ENCODE data around the gene PAQR3.
A peak's percentile ranks its signal among the peaks of the same experiment; 100 is the strongest.

The PAQR3 gene

DNA sequence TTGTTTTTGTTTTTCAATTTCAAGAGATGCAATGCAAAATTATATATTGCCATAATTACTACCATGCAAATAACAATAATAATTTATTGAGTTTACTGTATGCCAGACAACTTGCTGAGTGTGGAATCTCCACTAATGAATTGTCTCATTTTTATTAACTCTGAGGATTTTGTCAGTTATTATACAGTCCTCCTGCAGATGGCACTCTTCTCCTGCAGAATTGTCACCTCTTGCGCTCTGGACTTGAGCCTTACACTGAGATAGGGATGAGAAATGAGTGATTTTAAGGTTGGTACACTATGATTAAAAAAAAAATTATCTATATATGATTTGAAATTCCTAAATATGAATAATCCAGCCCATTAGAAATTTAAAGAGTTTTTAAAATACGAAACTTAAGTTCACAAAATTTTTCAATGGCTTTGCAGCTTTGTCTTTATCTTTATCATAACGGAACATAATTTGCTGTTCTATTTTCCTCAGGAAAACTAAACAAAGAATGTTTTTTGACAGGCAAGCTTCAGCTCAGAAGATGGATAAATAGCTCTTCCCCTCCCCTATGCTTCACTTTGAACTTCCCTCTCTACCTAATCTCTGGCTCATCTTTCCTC is 12.7 kb upstream of the PAQR3 start:
- Histone ChIP-seq H3K27me3 (peaks cover 3% of the 10 kb centered on the region; the same call in 1 of the 2 replicates), H3K4me3 (ENCODE audit: low read depth, low read length) (no peak overlapping the region), H3K4me1 (peaks cover 1% of the 10 kb centered on the region), H3K36me3 (no peaks in the 10 kb centered on the region), H3K9me3 (no peaks in the 10 kb centered on the region)
- peak; percentile 39 for DNase-seq
- TF ChIP-seq, protein P1, sequence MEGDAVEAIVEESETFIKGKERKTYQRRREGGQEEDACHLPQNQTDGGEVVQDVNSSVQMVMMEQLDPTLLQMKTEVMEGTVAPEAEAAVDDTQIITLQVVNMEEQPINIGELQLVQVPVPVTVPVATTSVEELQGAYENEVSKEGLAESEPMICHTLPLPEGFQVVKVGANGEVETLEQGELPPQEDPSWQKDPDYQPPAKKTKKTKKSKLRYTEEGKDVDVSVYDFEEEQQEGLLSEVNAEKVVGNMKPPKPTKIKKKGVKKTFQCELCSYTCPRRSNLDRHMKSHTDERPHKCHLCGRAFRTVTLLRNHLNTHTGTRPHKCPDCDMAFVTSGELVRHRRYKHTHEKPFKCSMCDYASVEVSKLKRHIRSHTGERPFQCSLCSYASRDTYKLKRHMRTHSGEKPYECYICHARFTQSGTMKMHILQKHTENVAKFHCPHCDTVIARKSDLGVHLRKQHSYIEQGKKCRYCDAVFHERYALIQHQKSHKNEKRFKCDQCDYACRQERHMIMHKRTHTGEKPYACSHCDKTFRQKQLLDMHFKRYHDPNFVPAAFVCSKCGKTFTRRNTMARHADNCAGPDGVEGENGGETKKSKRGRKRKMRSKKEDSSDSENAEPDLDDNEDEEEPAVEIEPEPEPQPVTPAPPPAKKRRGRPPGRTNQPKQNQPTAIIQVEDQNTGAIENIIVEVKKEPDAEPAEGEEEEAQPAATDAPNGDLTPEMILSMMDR (IDR thresholded peaks at IDR 0.05; ENCODE audit: low read depth, low read length) = peak; percentile 80

DNA sequence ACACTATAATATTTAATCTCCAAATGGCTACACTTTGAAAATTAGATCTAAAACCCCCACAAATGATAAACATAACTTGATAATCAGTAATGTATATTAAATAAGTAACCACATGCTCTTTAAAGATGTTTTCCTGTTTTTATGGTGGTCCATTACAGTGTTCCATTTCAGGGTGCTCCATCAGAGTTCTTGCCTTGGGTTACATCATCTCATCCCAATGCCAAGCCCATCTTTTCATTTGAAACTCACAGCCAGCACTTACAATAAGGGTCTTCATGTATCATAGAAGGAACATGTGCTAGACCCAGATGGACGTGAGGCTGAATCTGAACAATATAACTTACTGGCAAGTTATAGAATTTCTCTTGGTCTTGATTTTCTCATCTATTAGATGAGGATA is 10.5 kb upstream of the PAQR3 start:
- peaks cover 3% of the 10 kb centered on the region; the same call in 1 of the 2 replicates for H3K27me3 ChIP-seq
- no peak for DNase-seq
- no peaks in the 10 kb centered on the region for H3K4me1 ChIP-seq
- TF ChIP-seq, protein P1 (IDR thresholded peaks at IDR 0.05; ENCODE audit: low read depth, low read length) = no peak
- no peaks in the 10 kb centered on the region for H3K36me3 ChIP-seq
- H3K4me3 ChIP-seq (ENCODE audit: low read depth, low read length) = no peak overlapping the region
- H3K9me3 ChIP-seq = no peaks in the 10 kb centered on the region

DNA sequence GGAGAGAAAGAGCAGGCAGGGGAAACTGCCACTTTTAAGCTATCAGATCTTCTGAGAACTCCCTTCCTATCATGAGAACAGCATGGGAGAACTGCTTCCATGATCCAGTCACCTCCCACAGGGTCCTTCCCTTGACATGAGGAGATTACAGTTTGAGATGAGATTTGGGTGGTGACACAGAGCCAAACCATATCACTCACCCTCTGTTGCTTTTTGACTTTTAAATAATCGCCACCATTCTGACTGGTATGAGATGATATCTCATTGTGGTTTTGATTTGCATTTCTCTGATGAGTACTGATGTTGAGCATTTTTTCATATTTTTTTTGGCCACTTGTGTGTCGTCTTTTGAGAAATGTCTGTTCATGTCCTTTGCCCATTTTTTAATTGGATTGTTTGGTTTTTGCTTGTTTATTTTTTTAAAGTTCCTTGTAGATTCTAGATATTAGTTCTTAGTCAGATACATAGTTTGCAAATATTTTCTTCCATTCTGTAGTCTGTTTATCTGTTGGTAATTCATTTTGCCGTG is 6.5 kb upstream of the PAQR3 start:
- TF ChIP-seq, protein P1 (IDR thresholded peaks at IDR 0.05; ENCODE audit: low read depth, low read length) = no peak
- Histone ChIP-seq H3K4me1 (no peaks in the 10 kb centered on the region), H3K9me3 (no peaks in the 10 kb centered on the region), H3K4me3 (ENCODE audit: low read depth, low read length) (no peak overlapping the region), H3K27me3 (no peaks in the 10 kb centered on the region), H3K36me3 (no peaks in the 10 kb centered on the region)
- DNase-seq = no peak

DNA sequence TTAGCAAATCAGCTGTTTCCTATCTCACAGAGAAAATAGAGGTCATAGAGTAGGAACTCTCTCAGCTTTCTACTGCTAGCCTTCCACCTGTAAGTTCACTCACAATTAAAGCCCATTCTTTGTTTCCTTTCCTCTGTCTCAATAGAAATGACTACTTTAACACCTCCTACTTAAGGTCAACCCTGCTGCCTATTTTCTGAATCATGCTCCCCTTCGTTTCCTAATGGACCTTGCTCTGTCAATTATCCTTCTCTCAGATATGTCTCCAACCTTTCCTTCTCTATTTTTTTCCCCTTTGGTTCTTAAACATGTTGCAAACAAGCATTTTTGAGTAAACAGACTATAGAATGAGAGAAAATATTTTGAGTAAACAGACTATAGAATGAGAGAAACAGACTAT is 5.1 kb upstream of the PAQR3 start:
- no peaks in the 10 kb centered on the region for H3K4me1 ChIP-seq
- TF ChIP-seq, protein P1 (IDR thresholded peaks at IDR 0.05; ENCODE audit: low read depth, low read length) = no peak
- DNase-seq = no peak
- no peaks in the 10 kb centered on the region for H3K36me3 ChIP-seq
- no peak overlapping the region for H3K4me3 ChIP-seq (ENCODE audit: low read depth, low read length)
- no peaks in the 10 kb centered on the region for H3K9me3 ChIP-seq
- H3K27me3 ChIP-seq = no peaks in the 10 kb centered on the region

DNA sequence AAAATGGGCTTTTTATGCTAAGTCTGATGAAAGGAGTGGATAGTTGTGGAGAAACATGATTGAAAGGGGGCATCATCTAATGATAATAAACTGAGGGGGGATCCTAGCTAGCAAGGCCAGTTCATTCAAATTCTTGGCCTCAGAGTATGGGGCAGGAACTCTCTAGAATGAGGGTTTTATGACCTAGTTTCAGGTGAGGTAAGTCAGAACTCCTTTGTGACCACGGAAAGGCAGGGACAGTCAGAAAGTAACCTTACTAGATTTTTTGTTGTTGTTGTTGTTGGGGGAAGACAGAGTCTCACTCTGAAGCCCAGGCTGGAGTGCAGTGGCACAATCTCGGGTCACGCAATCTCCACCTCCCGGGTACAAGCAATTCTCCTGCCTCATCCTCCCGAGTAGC is 1.5 kb upstream of the PAQR3 start:
- H3K4me3 ChIP-seq (ENCODE audit: low read depth, low read length) = no peak overlapping the region
- H3K27me3 ChIP-seq = no peaks in the 10 kb centered on the region
- no peaks in the 10 kb centered on the region for H3K9me3 ChIP-seq
- H3K36me3 ChIP-seq = no peaks in the 10 kb centered on the region
- DNase-seq = no peak
- no peaks in the 10 kb centered on the region for H3K4me1 ChIP-seq
- TF ChIP-seq, protein P1 (IDR thresholded peaks at IDR 0.05; ENCODE audit: low read depth, low read length) = no peak

DNA sequence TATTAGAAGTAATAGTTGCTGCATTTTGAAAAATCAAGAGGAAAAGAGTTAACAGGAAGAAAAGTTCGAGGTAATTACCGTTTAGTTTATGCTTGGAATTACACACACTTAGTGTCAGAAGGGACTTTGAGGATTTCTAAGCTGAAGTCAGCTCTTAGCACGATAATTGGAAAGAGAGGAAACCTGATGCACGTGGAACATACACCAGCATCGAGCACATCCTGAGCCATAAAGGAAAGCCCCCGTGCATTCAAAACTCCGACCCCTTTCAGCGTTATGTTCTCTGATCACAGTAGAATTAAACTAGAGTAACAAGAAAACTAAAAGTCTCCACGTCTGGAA is 400 bp upstream of the PAQR3 start:
- no peak for DNase-seq

More for the DNA sequence above, 400 bp upstream of the PAQR3 start:
- Histone ChIP-seq H3K27me3 (no peaks in the 10 kb centered on the region), H3K4me1 (no peaks in the 10 kb centered on the region), H3K36me3 (no peaks in the 10 kb centered on the region), H3K4me3 (ENCODE audit: low read depth, low read length) (peak overlapping the region; percentile 88), H3K9me3 (no peaks in the 10 kb centered on the region)
- TF ChIP-seq, protein P1 (IDR thresholded peaks at IDR 0.05; ENCODE audit: low read depth, low read length) = no peak
